M059J (cell line): ENCODE data around the gene ADRA2B. TPM values are rescaled to one million over a fixed set of nuclear protein-coding genes. Genes with fewer than 3 reads are reported as not detected.
"Not testable (repeated sequence)": the region's sequence is repeated elsewhere in the genome, so short reads cannot be mapped to it uniquely, and the experiment has no call there.

Source experiments
- DNase-seq: peaks from one replicate; pipeline ENCODE4 v3.0.0-alpha.2; 2012; ENCODE audit warnings: low read depth
- total RNA-seq: library from RNA; depleted of rRNA; stranded (reverse); fragments of >200 nt; shearing (Covaris generic); gene quantifications from 2 replicates; pipeline ENCODE4 v1.2.3, GENCODE V29; 2014; rRNA removed

Gene ADRA2B
- total RNA-seq = not detected in 2 replicates

GRCh38 chr2:96116424-96116878, at the start of gene ADRA2B:
Gene ADRA2B (minus strand): TSS chr2:96116571. CDS start chr2:96116149, 422 bp downstream.
- DNase-seq = no peak

- DNase-seq = no peak
These were observed 48.3 kb upstream of the ADRA2B start for GRCh38 chr2:96164459-96165184.

- no peak for DNase-seq
These were observed 47.5 kb upstream of the ADRA2B start for GRCh38 chr2:96163768-96164429.

- DNase-seq = no peak
These were observed 47.0 kb upstream of the ADRA2B start for GRCh38 chr2:96163415-96163767.

GRCh38 chr2:96161898-96162297, 45.5 kb upstream of the ADRA2B start:
- no peak for DNase-seq

- not testable (repeated sequence) for DNase-seq
These were observed 44.0 kb upstream of the ADRA2B start for GRCh38 chr2:96160366-96160765.

GRCh38 chr2:96159084-96159830, 42.9 kb upstream of the ADRA2B start:
- no peak for DNase-seq

GRCh38 chr2:96158554-96158940, 42.2 kb upstream of the ADRA2B start:
- no peak for DNase-seq

GRCh38 chr2:96157649-96158553, 41.5 kb upstream of the ADRA2B start:
- DNase-seq = no peak

GRCh38 chr2:96156926-96157648, 40.7 kb upstream of the ADRA2B start:
- no peak for DNase-seq

- no peak for DNase-seq
These were observed 39.8 kb upstream of the ADRA2B start for GRCh38 chr2:96156011-96156820.

- no peak for DNase-seq
These were observed 38.4 kb upstream of the ADRA2B start for GRCh38 chr2:96154506-96155380.

GRCh38 chr2:96153991-96154431, 37.6 kb upstream of the ADRA2B start:
- DNase-seq = no peak

- DNase-seq = no peak
These were observed 36.9 kb upstream of the ADRA2B start for GRCh38 chr2:96153291-96153713.

GRCh38 chr2:96152304-96153161, 36.2 kb upstream of the ADRA2B start:
- DNase-seq = no peak

- no peak for DNase-seq
These were observed 35.4 kb upstream of the ADRA2B start for GRCh38 chr2:96151595-96152303.
